Medulla oblongata (tissue), 1 donor: ENCODE results near the gene FMO2.

Experiments used
- DNase-seq: peaks from one replicate; pipeline ENCODE4 v3.0.0-alpha.2; 2015; ENCODE audit errors: extremely low spot score

Gene FMO2

GRCh38 chr1:171185091-171185490 lies at the start of gene FMO2:
Gene FMO2, plus strand, starts transcription at chr1:171185300. Its CDS starts 414 bp downstream, at chr1:171185714.
- peak; percentile 23 for DNase-seq

- no peak for DNase-seq
Observed at GRCh38 chr1:171137580-171137979, 47.5 kb upstream of the FMO2 start.

- DNase-seq: no peak
Observed at GRCh38 chr1:171138980-171139379, 46.1 kb upstream of the FMO2 start.

- DNase-seq: no peak
Observed at GRCh38 chr1:171139890-171140289, 45.2 kb upstream of the FMO2 start.

- DNase-seq: no peak
Observed at GRCh38 chr1:171140401-171140800, 44.7 kb upstream of the FMO2 start.

- DNase-seq: no peak
Observed at GRCh38 chr1:171140956-171141687, 44.0 kb upstream of the FMO2 start.

GRCh38 chr1:171141688-171142415 lies 43.2 kb upstream of the FMO2 start:
- DNase-seq: peak; percentile 19

GRCh38 chr1:171142416-171143385 lies 42.4 kb upstream of the FMO2 start:
- DNase-seq: peak; percentile 50

GRCh38 chr1:171150156-171150555 lies 34.9 kb upstream of the FMO2 start:
- no peak for DNase-seq

- DNase-seq: no peak
Observed at GRCh38 chr1:171152549-171152948, 32.6 kb upstream of the FMO2 start.

- no peak for DNase-seq
Observed at GRCh38 chr1:171155484-171155883, 29.6 kb upstream of the FMO2 start.

- DNase-seq: no peak
Observed at GRCh38 chr1:171158096-171158495, 27.0 kb upstream of the FMO2 start.

- no peak for DNase-seq
Observed at GRCh38 chr1:171158551-171158950, 26.5 kb upstream of the FMO2 start.

- DNase-seq: no peak
Observed at GRCh38 chr1:171159148-171159547, 26.0 kb upstream of the FMO2 start.

GRCh38 chr1:171160211-171160610 lies 24.9 kb upstream of the FMO2 start:
- no peak for DNase-seq

GRCh38 chr1:171160639-171161354 lies 24.3 kb upstream of the FMO2 start:
- no peak for DNase-seq

- DNase-seq: no peak
Observed at GRCh38 chr1:171161431-171161830, 23.7 kb upstream of the FMO2 start.

- no peak for DNase-seq
Observed at GRCh38 chr1:171166361-171166760, 18.7 kb upstream of the FMO2 start.

- no peak for DNase-seq
Observed at GRCh38 chr1:171167785-171168184, 17.3 kb upstream of the FMO2 start.

- DNase-seq: no peak
Observed at GRCh38 chr1:171172471-171172870, 12.6 kb upstream of the FMO2 start.

GRCh38 chr1:171173069-171173468 lies 12.0 kb upstream of the FMO2 start:
- DNase-seq: no peak
